Trophoblast cell (in vitro differentiated cells and primary cell): ENCODE results near the gene CRYGN.

Experiments
- DNase-seq, 2 donors: peaks; one replicate each; pipeline ENCODE4 v3.0.0-alpha.2; 2016
- H2AFZ ChIP-seq: 2 replicates; pipeline ENCODE4 v1.6.1; 2013; ENCODE audit warnings: low read length, moderate library complexity, mild to moderate bottlenecking; ENCODE audit not compliant: insufficient read depth, poor library complexity
- H2AK5ac ChIP-seq: 2 replicates; pipeline ENCODE4 v1.6.1; 2013; ENCODE audit warnings: mild to moderate bottlenecking, low read length
- H2BK120ac ChIP-seq: 2 replicates; pipeline ENCODE4 v1.6.1; 2013; ENCODE audit warnings: low read length, mild to moderate bottlenecking, moderate library complexity; ENCODE audit not compliant: insufficient read depth, poor library complexity
- H2BK12ac ChIP-seq: 2 replicates; pipeline ENCODE4 v1.6.1; 2013; ENCODE audit warnings: mild to moderate bottlenecking, low read length, moderate library complexity
- H2BK5ac ChIP-seq: 2 replicates; pipeline ENCODE4 v1.6.1; 2013; ENCODE audit warnings: low read length, low read depth, moderate library complexity, mild to moderate bottlenecking; ENCODE audit not compliant: poor library complexity
- H3K14ac ChIP-seq: 2 replicates; pipeline ENCODE4 v1.6.1; 2013; ENCODE audit warnings: mild to moderate bottlenecking, low read length
- H3K18ac ChIP-seq: 2 replicates; pipeline ENCODE4 v1.6.1; 2013; ENCODE audit warnings: mild to moderate bottlenecking, low read length
- H3K23ac ChIP-seq: 2 replicates; pipeline ENCODE4 v1.6.1; 2013; ENCODE audit warnings: low read length
- H3K27ac ChIP-seq: 2 replicates; pipeline ENCODE4 v1.5.1; 2013; ENCODE audit warnings: low read depth, mild to moderate bottlenecking, inconsistent platforms, low read length, moderate library complexity
- H3K27me3 ChIP-seq: 2 replicates; pipeline ENCODE4 v1.6.1; 2013; ENCODE audit warnings: inconsistent platforms, mild to moderate bottlenecking, low read length, moderate library complexity; ENCODE audit not compliant: insufficient read depth
- H3K36me3 ChIP-seq, 2 experiments: 1 replicate in 1 of 2; 2 replicates in 1 of 2; pipeline ENCODE4 v1.6.1; 2013; ENCODE audit warnings: low read length in 2 of 2, mild to moderate bottlenecking in 2 of 2, moderate library complexity in 1 of 2; ENCODE audit not compliant: insufficient read depth in 2 of 2, control insufficient read depth in 1 of 2
- H3K4ac ChIP-seq: 2 replicates; pipeline ENCODE4 v1.6.1; 2013; ENCODE audit warnings: low read depth, mild to moderate bottlenecking, low read length, moderate library complexity
- H3K4me1 ChIP-seq, 2 experiments: 1 replicate in 1 of 2; 2 replicates in 1 of 2; pipeline ENCODE4 v1.6.1; 2013; ENCODE audit warnings: low read length in 2 of 2, mild to moderate bottlenecking in 2 of 2, moderate library complexity in 1 of 2; ENCODE audit not compliant: insufficient read depth in 2 of 2, control insufficient read depth in 1 of 2
- H3K4me2 ChIP-seq: 2 replicates; pipeline ENCODE4 v1.6.1; 2013; ENCODE audit warnings: inconsistent platforms, mild to moderate bottlenecking, low read length, moderate library complexity
- H3K4me3 ChIP-seq: 2 replicates; pipeline ENCODE4 v1.5.1; 2013; ENCODE audit warnings: mild to moderate bottlenecking, low read depth, low read length, inconsistent platforms
- H3K79me1 ChIP-seq: one replicate; pipeline ENCODE4 v1.6.1; 2013; ENCODE audit warnings: low read length
- H3K79me2 ChIP-seq: 2 replicates; pipeline ENCODE4 v1.6.1; 2013; ENCODE audit warnings: low read length, mild to moderate bottlenecking; ENCODE audit not compliant: control insufficient read depth, insufficient read depth, poor library complexity
- H3K9ac ChIP-seq: 2 replicates; pipeline ENCODE4 v1.6.1; 2013; ENCODE audit warnings: mild to moderate bottlenecking, low read length
- H3K9me3 ChIP-seq: 2 replicates; pipeline ENCODE4 v1.6.1; 2013; ENCODE audit warnings: low read depth, mild to moderate bottlenecking, control low read depth, inconsistent platforms, low read length; ENCODE audit not compliant: insufficient read depth
- H4K12ac ChIP-seq: 2 replicates; pipeline ENCODE4 v1.6.1; 2013; ENCODE audit warnings: low read depth, mild to moderate bottlenecking, low read length, moderate library complexity
- H4K8ac ChIP-seq: 2 replicates; pipeline ENCODE4 v1.6.1; 2013; ENCODE audit warnings: low read depth, mild to moderate bottlenecking, low read length, moderate library complexity
- H4K91ac ChIP-seq: one replicate; pipeline ENCODE4 v1.6.1; 2013; ENCODE audit warnings: low read depth, mild to moderate bottlenecking, low read length, moderate library complexity
- WGBS: extraction: QIAGEN DNeasy Blood & Tissue Kit; methylation state at CpG from one replicate; pipeline ENCODE4 v1.1.7; 2013; ENCODE audit warnings: missing lambda C conversion rate; ENCODE audit not compliant: insufficient read length, insufficient coverage; ENCODE audit errors: extremely low coverage; 5-methylcytosine and 5-hydroxymethylcytosine counted together

The CRYGN gene

DNA sequence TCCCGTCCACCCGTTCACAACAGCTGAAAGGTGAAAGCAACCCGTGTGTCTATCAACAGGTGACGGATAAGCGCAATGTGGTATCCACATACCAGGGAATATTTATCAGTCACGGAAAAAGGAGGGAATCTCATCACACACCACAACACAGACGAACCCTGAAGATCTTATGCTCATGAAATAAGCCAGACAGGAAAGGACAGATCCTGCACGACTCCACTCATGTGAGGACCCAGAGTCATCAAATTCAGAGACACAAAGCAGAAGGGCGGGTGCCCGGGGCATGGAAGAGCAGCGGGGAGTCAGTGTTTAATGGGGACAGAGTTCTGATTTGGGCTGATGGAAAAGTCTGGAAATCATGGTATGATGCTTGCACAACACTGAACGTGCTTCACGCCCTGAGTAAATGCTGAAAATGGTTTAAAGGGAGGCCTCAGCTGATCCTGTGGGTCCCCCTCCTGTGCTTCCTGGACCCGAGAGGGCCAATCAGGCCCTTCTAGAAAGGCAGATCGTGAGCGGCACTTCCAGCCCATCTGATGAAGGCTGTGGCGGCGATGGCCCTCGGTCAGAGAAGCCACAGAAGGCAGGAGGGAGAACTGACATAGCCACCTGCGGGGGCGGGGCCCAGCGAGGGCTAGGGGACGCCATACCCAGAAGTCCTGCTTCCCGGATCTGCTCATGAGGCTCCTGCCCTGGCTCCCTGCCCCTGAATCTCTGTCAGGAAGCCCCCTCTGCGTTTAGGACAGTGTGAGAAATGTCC is 49.2 kb downstream of the CRYGN start:
- no peaks in the 10 kb centered on the region for H3K79me1 ChIP-seq
- WGBS, result no CpG with 5 or more reads among the region's 25 CpGs

DNA sequence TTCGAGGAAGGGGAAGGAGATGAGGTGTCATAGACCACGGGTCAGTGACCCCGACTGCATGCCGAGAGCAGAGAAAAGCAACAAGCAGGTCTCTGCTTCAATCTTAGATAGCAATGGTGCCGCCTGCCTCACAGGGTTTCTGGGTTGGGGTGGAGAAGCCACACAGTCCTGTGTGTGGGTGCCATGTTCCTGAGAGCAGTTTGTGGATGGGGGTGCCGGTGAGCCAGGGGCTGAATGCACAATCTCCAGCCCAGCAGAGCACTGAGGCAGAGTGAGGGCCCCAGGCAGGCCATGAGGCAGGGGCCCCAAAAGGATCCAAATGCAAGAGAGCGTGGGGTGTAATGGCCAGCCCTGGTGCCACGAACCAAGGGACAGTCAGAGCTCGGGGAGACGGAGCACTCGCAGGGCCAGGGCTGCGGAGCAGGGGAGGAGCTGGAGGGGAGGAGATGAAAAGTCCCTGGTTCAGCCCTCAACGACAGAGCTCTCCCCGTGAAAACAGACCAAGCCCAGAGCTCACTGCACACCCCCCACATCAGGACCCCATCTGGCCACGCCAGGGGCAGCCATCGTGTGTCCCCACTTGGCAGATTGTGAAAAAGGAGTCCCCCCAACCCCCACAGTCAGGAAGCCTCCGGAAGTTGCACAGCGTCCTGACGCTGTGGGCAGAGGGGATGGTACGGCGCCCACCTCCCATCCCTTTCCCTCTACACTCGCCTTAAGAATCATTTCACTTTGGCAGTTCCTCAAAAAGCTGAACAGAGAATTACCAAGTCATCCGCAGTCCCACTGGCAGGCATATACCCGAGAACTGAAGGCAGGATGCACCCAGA is 50.0 kb downstream of the CRYGN start:
- Histone ChIP-seq H3K79me2 (no peaks in the 10 kb centered on the region), H4K8ac (no peak overlapping the region), H3K36me3 (peaks cover 6 to 8% of the 10 kb centered on the region in 2 experiments), H2AK5ac (no peak overlapping the region), H3K9ac (no peak overlapping the region), H2BK5ac (no peak overlapping the region), H3K79me1 (no peaks in the 10 kb centered on the region), H2AFZ (no peak overlapping the region), H3K4ac (no peak overlapping the region), H3K4me3 (no peak overlapping the region), H3K23ac (no peak overlapping the region), H3K18ac (no peak overlapping the region), H4K91ac (no peak overlapping the region), H2BK120ac (no peak overlapping the region), H3K27ac (no peak overlapping the region), H4K12ac (no peak overlapping the region), H3K9me3 (peaks cover under 1% of the 10 kb centered on the region), H2BK12ac (no peak overlapping the region), H3K4me1 (peaks cover 0 to 2% of the 10 kb centered on the region in 2 experiments), H3K27me3 (no peaks in the 10 kb centered on the region), H3K14ac (no peak overlapping the region), H3K4me2 (no peak overlapping the region)
- no CpG with 5 or more reads among the region's 24 CpGs for WGBS
- no peak for DNase-seq

More for the DNA sequence above, 49.2 kb downstream of the CRYGN start:
- no peak overlapping the region for H4K91ac ChIP-seq
- H3K27ac ChIP-seq, result no peak overlapping the region
- H3K4me1 ChIP-seq, result peaks cover 0 to 3% of the 10 kb centered on the region in 2 experiments
- H3K4me2 ChIP-seq, result no peak overlapping the region
- no peak overlapping the region for H3K14ac ChIP-seq
- H3K18ac ChIP-seq, result no peak overlapping the region
- no peak overlapping the region for H4K12ac ChIP-seq
- H3K36me3 ChIP-seq, result peaks cover 6 to 9% of the 10 kb centered on the region in 2 experiments
- no peaks in the 10 kb centered on the region for H3K27me3 ChIP-seq
- H3K79me2 ChIP-seq, result no peaks in the 10 kb centered on the region
- H2BK120ac ChIP-seq, result no peak overlapping the region
- H3K4ac ChIP-seq, result no peak overlapping the region
- H2AFZ ChIP-seq, result no peak overlapping the region
- H3K4me3 ChIP-seq, result no peak overlapping the region
- H2AK5ac ChIP-seq, result no peak overlapping the region
- no peak overlapping the region for H3K23ac ChIP-seq
- H4K8ac ChIP-seq, result no peak overlapping the region
- H3K9ac ChIP-seq, result no peak overlapping the region
- H2BK5ac ChIP-seq, result no peak overlapping the region
- no peak for DNase-seq
- no peaks in the 10 kb centered on the region for H3K9me3 ChIP-seq
- H2BK12ac ChIP-seq, result no peak overlapping the region

- Histone ChIP-seq H3K4me3 (no peak overlapping the region), H4K8ac (no peak overlapping the region), H3K4ac (no peak overlapping the region), H2AK5ac (no peak overlapping the region), H3K23ac (no peak overlapping the region), H4K12ac (no peak overlapping the region), H3K9ac (no peak overlapping the region), H3K27ac (no peak overlapping the region), H4K91ac (no peak overlapping the region), H3K79me2 (no peaks in the 10 kb centered on the region), H2BK120ac (no peak overlapping the region), H3K14ac (no peak overlapping the region), H3K4me2 (no peak overlapping the region), H3K27me3 (no peaks in the 10 kb centered on the region), H3K36me3 (peaks cover 6 to 8% of the 10 kb centered on the region in 2 experiments), H3K9me3 (peaks cover 2% of the 10 kb centered on the region), H3K4me1 (no peaks in the 10 kb centered on the region), H2AFZ (no peak overlapping the region), H3K18ac (no peak overlapping the region), H3K79me1 (no peaks in the 10 kb centered on the region), H2BK12ac (no peak overlapping the region), H2BK5ac (no peak overlapping the region)
- no peak for DNase-seq
- no CpG with 5 or more reads among the region's 21 CpGs for WGBS
These were observed 50.7 kb downstream of the CRYGN start for GRCh38 chr7:151389096-151389767.

DNA sequence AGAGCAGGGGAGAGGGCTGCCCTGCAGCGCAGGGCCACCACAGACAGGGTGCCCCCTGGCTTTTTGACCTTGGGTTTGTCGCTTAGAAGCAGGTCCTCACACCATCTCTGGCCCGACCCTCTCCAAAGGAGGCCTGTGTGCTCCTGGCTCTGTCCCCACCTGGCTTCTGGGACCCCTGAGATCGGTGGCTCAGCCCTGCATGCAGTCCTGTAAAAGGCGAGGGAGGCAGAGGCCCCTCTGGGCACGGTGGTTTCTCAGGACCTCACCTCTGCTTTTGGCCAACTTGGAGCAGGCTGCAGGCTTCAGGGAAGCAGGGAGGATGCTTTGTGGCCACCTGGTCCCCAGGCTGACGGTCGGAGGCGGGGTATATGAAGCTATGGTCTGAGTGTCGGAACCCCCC is 51.5 kb downstream of the CRYGN start:
- Histone ChIP-seq H3K4me2 (no peak overlapping the region), H3K27ac (no peak overlapping the region), H3K14ac (no peak overlapping the region), H4K91ac (no peak overlapping the region), H3K36me3 (peaks cover 6 to 8% of the 10 kb centered on the region in 2 experiments), H3K79me1 (no peaks in the 10 kb centered on the region), H3K9me3 (peaks cover 2% of the 10 kb centered on the region), H2AFZ (no peak overlapping the region), H3K23ac (no peak overlapping the region), H2AK5ac (no peak overlapping the region), H3K18ac (no peak overlapping the region), H2BK5ac (no peak overlapping the region), H3K4ac (no peak overlapping the region), H3K9ac (no peak overlapping the region), H4K8ac (no peak overlapping the region), H3K79me2 (no peaks in the 10 kb centered on the region), H2BK120ac (no peak overlapping the region), H3K4me3 (no peak overlapping the region), H2BK12ac (no peak overlapping the region), H4K12ac (no peak overlapping the region), H3K4me1 (no peaks in the 10 kb centered on the region), H3K27me3 (no peaks in the 10 kb centered on the region)
- no peak for DNase-seq
- no CpG with 5 or more reads among the region's 10 CpGs for WGBS
